Globus pallidus (tissue), 1 donor: ENCODE results near the gene VOPP1.
"Not testable (repeated sequence)": the region's sequence is repeated elsewhere in the genome, so short reads cannot be mapped to it uniquely, and the experiment has no call there.

Source experiments
- DNase-seq: peaks from one replicate; pipeline ENCODE4 v3.0.0-alpha.2; 2015; ENCODE audit warnings: low spot score

The VOPP1 gene, protein sequence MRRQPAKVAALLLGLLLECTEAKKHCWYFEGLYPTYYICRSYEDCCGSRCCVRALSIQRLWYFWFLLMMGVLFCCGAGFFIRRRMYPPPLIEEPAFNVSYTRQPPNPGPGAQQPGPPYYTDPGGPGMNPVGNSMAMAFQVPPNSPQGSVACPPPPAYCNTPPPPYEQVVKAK

DNA sequence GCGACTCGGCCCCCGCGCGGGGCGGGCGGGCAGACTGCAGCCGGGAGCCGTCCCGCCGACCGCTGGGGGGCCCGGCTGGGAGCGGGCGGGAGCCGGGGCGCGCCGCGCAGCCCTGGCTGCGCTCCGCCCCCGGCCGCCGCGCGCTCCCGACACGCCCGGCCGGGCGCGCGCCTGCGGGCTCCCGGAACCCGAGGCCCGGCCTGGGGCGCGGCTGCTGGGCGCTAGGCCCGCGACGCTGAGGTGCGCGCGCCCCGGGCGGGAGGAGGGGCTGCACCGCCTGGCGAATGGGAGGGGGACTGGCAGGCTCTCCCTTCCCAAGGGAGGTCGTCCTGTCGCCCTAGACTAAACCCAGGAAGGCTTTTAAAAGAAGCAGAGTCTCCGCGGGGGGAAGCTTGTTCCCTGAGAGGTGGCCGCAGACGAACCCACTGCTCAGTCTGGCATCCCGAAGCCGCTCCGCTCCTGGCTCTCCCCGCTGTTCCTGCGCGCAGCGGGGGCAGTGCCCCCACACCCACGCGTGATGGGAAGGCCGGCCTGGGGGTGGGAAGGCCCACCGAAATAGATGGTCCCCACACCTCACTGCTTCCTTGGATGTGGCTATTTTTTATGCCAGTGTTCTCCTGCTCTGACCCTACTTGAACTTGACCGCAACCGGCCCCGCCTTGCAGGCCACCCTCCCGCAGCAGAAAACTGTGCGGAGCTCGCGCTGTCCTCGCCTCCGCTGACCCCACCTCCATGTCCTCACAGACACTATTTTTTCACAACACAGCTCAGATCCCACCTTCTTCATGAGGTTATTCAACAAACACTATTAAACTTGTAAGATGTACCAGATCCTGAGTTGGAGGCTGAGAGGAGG is at the start of gene VOPP1:
VOPP1 (minus strand) TSS at position 125 of the 856 bp plus-strand sequence. CDS start 178 bp downstream, outside the sequence.
- peak; percentile 68 for DNase-seq

DNA sequence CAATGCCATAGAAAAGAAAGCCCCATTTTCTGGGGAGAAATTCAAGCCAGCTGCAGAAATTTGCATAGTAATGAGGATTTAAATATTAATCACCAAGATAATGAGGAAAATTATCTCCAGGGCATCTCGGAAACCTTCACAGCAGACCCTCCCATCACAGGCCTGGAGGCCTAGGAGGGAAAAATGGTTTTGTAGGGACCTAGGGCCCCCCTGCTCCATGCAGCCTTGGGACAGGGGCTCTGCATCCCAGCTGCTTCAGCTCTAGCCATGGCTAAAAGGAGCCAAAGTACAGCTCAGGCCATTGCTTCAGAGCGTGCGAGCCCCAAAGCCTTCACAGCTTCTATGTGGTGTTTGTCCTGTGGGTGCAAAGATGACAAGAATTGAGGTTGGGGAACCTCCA is 46.6 kb upstream of the VOPP1 start:
- no peak for DNase-seq

DNA sequence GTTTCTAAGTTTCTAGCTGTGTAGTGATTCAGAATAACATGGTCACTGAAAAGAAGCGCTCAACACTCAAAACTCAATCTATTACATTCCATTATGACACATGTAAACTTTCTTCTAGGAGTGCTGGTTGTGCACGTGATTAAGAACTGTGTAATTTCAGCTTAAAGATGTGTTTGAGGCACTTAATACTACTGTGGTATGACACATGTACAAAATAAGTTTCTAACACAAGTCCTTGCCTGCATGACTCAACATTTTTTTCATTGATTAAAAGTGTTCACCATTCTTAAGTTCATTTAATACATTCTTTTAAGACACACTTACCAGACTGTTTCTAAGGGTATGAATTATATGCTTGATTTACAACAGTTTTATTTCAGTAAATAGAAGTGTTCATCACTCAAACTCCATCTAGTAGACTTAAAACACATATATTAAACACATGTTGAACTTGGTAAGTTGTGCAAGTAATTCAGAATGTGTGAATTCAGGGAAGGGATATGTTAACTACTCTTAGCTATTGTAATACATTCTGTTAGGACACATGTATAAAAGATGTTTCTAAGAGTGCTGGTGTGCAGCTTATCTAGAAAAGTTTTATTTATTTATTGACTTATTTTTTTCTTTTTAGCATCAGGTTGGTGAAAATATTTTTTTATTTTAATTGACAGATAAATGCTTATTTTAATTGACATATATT is 42.2 kb upstream of the VOPP1 start:
- not testable (repeated sequence) for DNase-seq

DNA sequence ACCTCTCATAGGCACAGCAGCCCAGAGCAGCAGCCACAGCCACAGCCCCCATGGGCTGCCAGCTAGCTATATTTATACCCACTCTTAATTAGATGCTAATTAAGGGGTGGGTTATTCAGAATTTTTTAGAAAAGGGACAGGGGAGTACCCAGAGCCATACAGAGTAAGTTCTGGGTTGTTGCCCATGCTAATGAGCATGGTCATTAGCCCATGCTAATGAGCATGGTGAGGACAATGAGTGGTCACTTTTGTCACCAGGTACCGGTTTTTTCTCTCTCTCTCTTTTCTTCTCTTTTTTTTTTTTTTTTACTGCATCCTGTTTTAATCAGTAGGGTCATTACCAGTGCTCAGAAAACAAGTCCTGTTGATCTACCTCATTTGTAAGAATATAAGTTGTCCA is 37.4 kb upstream of the VOPP1 start:
- not testable (repeated sequence) for DNase-seq

DNA sequence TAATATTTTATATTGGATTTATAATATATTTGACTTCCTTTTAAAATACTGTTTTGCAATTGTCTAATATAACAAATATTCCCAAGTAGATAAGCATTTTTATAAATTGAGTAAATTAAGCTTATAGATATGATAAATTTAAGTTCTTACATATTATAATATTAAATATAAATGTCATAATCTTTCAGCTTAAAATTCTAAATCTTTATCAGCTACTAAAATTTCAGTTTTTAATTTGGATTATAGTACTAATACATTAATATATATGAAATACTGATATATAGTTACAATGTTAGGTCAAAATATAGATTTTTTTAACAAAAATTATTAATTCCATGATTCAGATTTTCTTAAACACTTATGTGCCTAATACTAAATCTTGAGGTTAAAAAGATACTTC is 33.4 kb upstream of the VOPP1 start:
- DNase-seq, result not testable (repeated sequence)

DNA sequence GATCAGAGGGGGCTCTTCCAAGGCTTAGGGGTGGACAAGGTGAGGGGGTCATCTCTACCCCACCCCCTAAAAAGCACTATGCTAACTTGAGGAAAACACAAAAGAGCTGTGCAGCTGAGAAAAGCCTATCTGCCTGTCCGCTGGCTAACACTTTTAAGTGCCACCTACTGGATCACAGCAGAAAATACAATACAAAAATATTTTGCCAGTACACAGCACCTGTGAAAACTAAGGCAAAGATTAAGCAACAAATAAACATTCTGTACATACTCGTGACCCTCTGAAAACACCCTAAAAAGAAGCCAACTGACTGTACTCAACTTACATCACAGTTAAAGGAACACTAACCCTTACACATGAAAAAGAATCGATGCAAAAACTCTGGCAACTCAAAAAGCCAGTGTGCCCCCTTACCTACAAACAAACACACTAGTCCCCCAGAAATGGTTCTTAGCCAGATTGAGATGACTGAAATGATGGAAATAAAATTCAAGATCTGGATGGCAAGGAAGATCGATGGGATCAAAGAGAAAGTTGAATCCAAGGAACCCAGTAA is 25.7 kb upstream of the VOPP1 start:
- not testable (repeated sequence) for DNase-seq

DNA sequence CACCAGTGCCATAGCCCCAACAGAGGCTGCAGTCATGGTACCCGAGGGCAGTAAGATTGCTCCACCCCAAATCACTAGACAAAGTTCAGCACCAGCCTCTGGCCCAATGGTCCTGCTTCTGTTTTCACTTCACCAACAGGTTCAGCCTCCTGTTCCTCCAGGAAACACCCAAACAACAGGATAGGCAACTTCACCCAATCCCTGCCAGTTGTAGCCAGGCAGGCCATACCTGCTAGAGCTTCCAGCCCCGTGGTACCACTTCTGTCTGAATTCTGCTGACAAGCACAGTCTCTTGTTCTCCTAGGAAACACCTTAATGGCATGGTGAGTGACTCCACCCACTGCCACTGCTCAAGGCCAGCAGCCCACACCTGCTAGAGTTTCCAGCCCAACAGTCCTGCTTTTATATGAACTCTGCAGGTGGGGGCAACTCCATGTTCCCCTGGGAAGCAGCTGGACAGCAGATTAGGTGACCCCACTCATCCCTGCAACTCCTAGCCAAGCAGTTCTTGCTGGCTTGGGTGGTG is 25.0 kb upstream of the VOPP1 start:
- DNase-seq, result not testable (repeated sequence)

DNA sequence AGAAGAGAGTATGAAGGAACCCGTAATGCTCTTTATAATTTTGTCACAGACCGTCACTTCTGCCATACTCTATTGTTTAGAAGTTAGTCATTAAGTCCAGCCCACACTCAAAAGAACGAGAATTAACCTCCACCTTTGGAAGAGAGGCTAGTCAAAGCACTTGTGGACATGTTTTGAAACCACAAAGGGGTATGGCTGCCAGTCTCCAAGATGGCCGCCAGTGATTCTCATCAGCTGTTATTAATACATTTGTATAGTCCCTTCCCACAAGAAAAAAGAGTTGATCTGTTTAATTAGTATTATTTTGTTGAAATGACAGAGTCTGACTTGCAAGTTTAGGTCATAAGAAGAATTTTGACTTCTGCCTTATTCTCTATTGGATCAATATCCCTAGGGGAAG is 23.2 kb upstream of the VOPP1 start:
- no peak for DNase-seq

DNA sequence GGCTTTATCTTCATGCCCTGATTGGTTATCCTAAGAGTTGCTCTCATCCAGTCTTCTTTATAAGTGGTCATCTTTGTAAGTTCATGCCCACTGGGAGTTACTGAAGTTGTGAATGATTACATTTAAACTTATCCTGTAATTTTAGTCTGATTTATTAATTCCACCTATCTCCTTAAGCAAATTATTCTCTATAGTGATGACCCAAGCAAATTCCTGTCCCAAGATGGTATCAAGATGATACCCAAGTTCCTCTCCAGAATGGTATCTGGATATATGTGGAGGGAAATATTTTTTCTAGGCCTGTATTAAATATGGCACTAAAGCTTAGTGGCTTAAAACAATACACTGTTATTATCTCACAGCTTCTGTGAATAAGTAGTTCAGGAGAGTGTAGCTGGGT is 22.6 kb upstream of the VOPP1 start:
- no peak for DNase-seq

DNA sequence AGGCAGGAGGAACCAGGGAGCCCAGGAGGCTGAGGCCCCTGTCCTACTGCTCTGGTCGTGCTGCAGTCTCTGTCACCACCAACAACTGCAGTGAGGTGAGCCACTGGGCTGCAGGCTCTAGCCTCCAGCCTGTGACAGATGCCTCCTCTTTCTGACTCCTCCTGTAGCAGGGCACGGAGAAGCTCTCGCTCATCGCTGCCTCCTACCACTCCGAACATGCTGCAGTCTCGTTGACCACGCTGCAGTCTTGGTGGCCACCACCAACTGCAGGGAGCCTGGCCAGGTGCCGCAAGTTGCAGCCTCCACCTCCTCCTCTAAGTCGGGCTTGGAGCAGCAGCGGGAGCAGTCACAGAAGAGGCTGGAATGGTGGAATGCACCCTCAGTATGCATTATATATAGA is 22.1 kb upstream of the VOPP1 start:
- no peak for DNase-seq

DNA sequence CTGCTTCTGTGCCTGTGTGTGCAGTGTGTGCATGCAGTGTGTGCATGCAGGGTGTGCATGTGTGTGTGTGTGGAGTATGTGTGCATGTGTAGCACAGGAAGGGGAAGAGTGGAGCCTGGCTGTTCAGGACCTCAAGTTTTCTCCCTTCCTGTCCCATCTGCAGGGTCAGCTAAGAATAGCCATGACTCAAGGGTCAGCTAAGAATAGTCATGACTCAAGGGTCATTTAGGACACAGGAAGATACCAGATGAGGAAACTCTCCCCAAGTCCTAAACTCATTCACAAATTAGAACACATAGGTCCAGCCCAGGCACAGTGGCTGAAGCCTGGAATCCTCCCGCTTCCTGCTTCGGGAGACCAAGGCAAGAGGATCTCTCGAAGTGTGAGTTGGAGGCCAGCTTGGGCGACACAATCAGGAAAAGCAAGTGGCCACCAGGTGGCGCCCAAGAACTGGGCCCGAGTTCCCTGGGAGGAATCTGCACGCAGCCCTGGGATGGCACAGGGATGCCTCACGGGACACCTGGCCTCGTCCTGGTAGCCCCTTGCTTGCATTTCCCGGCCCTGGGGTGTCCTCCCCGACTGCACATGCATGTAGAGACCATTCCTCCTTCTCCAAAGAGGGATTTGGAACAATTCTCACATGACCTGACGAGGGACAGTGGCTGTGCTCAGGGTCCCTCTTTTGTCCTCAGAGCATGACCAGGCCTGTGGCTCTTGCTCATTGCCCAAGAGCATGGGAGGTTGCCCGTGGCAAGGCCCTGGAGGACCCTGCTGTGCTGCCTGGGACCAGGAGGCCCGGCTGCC is 21.4 kb upstream of the VOPP1 start:
- peak; percentile 32 for DNase-seq

DNA sequence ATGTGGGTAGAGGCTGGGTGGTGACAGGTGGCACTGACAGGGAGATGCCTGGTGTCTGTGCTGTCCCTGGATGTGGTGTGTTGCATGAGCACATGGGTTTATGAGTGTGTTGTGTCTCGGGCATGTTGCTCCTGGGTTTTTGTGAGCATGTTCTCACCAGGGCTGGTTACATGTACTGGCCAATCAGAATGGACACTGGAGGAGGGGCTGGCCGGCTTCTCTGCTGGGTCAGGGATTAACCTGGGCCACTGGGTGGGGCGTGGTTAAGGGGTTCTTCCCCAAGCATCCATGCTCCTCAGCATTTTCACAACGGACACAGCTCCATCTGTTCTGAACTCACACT is 20.8 kb upstream of the VOPP1 start:
- no peak for DNase-seq

DNA sequence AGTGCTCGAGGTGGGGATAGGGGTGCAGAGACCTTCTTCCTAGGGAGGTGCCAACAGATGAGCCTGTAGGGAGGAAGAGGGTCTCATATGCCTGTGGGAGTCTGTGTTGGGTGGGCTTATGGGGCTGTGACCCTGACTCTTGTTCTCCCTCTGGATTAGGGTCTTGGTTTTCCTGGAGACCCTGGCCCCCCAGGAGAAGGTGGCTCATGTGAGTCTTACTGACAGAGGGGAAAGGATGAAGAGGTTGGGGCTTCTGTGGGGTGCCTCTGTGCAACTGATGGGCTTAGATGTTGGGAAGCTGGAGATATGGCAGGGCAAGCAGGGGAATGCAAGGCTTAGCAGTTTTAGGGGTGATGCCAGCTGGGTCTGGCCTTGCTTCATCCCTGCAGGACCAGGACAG is 20.2 kb upstream of the VOPP1 start:
- DNase-seq, result no peak

DNA sequence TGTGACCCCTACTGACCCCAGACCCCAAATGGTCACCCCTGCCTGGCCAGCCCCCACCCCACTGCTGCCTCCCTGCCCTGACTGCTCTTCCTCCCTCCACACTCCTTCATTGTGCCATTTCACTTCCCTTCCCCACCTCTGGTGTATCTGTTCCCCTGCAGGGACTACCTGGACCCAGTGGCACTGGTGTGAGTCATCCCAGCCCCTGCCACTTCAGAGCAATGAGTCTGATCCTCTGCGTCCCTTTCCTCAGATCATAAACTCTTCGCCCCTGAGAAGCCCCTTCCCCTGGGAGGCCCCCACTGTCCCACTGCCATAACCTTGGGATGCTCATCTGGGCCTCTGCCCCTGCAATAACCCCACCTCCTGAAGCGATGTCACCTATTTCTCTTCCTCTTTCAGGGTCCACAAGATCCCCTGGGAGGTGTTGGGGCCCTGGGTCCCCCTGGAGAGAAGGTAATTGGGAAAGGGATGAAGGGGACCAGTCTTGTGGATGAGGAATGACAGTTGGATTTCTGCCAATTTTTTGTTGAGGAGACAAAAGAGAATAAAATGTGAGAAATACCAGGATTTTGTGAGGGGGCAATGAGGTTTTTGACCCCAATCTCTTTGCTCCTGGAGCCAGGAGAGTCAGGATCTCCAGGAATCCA is 19.1 kb upstream of the VOPP1 start:
- DNase-seq, result no peak

DNA sequence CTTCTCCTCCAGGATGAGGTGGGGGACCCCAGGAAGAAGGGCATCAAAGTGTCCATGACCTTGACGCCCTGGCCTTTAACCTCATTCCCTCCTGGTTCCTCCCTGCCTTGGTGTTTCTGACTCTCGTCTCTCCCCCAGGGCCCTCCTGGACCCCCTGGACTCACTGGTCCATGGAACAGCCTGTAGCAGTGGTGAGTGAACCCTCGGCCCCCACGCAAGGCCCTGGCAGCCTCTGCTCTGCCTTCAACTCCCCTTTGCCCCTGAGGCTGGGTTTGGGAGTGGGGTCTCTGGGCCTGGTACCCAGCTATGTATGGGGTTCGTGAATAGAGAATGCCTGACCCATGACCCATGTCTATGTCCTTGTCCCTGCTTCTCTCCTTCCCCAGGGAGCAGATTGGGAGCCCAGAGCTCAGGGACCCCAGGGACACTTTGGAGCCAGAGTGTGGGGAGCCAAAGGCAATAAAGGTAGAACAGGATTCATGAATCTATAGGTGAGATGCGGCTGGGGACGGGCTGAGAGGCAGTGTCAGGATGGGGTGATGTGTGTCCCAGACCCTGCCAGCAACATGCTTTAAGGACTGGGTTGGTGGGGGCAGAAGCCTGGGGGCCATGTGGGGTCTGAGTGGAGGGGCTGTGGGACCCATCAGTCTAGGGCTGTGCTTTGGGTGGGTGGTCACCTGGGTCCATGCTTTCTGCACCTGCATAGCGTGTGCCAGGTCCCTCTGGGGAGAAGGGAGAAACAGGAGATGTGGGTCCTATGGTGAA is 18.4 kb upstream of the VOPP1 start:
- no peak for DNase-seq

DNA sequence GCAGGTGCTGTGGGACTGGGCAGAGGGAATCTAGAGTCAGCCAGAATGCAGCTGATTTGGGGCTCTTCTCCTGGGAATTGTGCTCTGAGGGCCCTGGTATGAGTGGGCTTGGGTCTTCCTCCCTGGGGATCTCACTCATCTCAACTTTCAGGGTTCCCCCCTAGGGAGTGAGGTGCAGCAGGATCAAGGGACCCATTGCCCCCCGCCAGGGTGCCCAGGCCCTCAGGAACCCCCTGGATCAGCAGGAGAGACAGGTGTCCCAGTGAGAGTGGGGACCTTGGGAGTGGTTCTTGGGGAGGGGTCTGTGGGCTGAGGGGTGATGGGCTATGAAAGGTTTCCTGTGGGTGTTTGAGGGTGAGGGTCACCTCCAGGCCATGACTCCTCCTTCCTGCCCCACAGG is 17.6 kb upstream of the VOPP1 start:
- no peak for DNase-seq

DNA sequence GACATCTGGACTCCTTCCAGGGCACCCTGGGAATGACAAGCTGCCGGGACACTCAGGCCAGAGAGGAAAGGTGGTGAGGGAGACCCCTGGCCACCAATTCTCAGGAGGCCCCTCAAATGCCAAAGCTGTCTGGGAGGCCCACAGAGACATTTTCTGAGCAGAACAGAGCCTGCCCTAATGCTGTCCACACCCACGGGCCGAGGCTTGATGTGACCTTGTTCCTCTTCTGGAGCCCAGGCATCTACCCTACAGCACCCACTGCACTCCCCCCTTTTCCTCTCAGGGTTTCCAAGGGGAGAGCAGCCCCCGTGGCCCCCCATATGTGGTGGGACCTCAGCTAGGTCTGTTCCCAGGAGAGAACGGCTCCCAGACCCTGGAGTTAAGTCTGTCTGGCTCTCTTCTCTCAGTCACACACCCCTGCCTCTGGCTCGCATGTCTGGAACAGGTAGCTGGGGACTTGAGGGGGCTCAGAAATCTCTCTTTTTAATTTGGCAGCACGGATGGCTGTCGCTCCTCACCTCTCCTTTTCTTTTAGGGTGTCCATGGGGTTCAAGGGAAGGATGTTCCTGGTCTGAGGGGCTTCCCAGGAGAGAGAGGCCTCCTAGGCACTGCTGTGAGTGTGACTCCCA is 16.8 kb upstream of the VOPP1 start:
- DNase-seq, result no peak

DNA sequence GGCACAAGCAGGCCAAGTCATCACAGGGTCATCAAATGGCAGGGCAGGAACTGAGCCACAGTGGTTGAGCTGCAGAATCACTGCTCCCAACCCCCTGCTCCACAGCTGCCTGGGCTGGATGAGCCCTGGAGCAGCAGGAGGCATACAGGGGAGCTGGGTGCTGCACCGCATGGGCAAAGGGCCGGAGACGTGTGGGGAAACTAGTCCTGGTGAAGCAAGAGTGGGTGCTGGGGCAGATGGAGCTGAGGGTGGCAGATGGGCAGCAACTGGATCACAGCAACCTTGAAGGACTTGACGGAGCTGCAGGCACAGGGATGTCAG is 16.0 kb upstream of the VOPP1 start:
- no peak for DNase-seq

DNA sequence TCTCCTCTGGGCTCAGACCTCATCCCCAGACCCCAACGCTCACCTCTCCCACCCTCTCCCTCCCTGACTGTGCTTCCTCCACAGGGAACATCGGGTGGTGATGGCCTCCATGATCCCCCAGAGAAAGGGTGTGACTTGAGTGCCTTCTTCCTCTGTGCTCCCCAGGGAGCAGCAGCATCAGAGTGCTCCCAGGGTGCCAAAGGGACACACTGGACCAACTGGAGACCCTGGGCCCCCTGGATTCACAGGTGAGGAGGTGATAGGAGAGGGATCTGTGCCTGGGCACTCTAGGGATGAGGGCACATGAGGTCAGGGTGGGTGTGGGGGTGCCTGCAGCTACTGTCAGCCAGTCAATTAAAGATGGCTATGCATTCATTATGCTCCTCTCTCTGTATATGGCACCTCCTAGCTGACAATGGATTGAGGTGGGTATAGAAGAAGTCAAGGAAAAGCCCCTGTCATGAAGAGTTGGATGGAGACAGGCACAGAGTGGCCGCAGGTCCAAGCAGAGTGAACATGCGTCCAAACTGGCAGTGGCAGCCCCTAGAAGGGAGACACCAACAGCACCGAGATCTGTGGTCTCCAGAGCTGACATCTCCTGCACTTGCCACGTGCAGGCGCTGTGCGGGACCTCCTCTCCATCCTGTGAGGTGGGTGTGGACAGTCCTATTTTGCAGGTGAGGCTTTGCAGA is 15.5 kb upstream of the VOPP1 start:
- no peak for DNase-seq

DNA sequence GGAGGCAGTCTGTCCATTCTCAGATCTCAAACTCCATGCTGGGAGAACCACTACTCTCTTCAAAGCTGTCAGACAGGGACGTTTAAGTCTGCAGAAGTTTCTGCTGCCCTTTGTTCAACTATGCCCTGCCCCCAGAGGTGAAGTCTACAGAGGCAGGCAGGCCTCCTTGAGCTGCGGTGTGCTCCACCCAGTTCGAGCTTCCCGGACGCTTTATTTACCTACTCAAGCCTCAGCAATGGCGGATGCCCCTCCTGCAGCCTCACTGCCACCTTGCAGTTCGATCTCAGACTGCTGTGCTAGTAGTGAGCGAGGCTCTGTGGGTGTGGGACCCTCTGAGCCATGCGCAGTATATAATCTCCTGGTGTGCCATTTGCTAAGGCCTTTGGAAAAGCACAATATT is 10.4 kb upstream of the VOPP1 start:
- DNase-seq, result not testable (repeated sequence)
